B cell (primary cell): Measurements from ENCODE around the gene UTP15. TPM values are rescaled to one million over a fixed set of nuclear protein-coding genes. Genes with fewer than 3 reads are reported as not detected.
A peak's percentile ranks its signal among the peaks of the same experiment; 100 is the strongest.

ENCODE experiments used
- ATAC-seq: fragments of 200-7000 bp; cut with Tn5 transposase; one replicate; pipeline ENCODE4 v1.10.0; 2021; ENCODE audit warnings: low read depth, mild to moderate bottlenecking, moderate number of reproducible peaks, moderate library complexity
- CTCF ChIA-PET: fragments of 350-600 bp; sonication (Branson Sonifier 250); formaldehyde crosslinking; loops from one replicate; lab custom pipeline; 2021; ENCODE audit warnings: antibody characterized with exemption, inconsistent platforms; lab: Charles Lee
- POLR2A ChIA-PET: fragments of 350-600 bp; sonication (Branson Sonifier 250); formaldehyde crosslinking; loops from one replicate; lab custom pipeline; 2021; ENCODE audit warnings: antibody characterized with exemption; lab: Charles Lee
- DNase-seq: peaks from one replicate; pipeline ENCODE4 v3.0.0; 2013
- H2AFZ ChIP-seq: 2 replicates; pipeline ENCODE4 v1.6.1; 2012; ENCODE audit warnings: mild to moderate bottlenecking, low read depth, low read length; ENCODE audit not compliant: insufficient read depth, poor library complexity, severe bottlenecking
- H3K27ac ChIP-seq, 2 donors: 1 replicate in 1 of 2; 2 replicates in 1 of 2; pipeline ENCODE4 v1.5.1; 2012 to 2013; ENCODE audit warnings: low read length in 2 of 2, mild to moderate bottlenecking in 2 of 2, moderate library complexity in 1 of 2
- H3K27me3 ChIP-seq, 4 experiments: fragments of 200-600 bp in 1 of 4; sonication (generic) in 1 of 4; replicated peaks in 1 of 4; 1 replicate in 2 of 4; 2 replicates in 2 of 4; pipeline versions ENCODE4 v1.6.1 to v1.7.0; 2013 to 2016; ENCODE audit warnings: low read length in 3 of 4, mild to moderate bottlenecking in 2 of 4, mixed read lengths in 1 of 4, moderate library complexity in 1 of 4; ENCODE audit not compliant: insufficient read depth in 4 of 4, control insufficient read depth in 3 of 4; ENCODE audit errors: control extremely low read depth in 1 of 4
- H3K36me3 ChIP-seq, 2 experiments: replicated peaks in 1 of 2; 1 replicate in 1 of 2; 2 replicates in 1 of 2; pipeline versions ENCODE4 v1.6.1 to v1.7.1; 2013; ENCODE audit warnings: low read length in 1 of 2; ENCODE audit not compliant: insufficient read depth in 2 of 2, control insufficient read depth in 1 of 2; ENCODE audit errors: control extremely low read depth in 1 of 2, extremely low read depth in 1 of 2
- H3K4me1 ChIP-seq, 2 donors: fragments of 200-600 bp in 1 of 2; sonication (generic) in 1 of 2; 1 replicate in 1 of 2; 2 replicates in 1 of 2; pipeline versions ENCODE4 v1.5.1 to v1.6.1; 2013 to 2017; ENCODE audit warnings: low read length in 2 of 2; ENCODE audit not compliant: control insufficient read depth in 2 of 2, insufficient read depth in 2 of 2
- H3K4me2 ChIP-seq: replicated peaks from 2 replicates; pipeline ENCODE3; 2012; ENCODE audit warnings: mild to moderate bottlenecking, low read depth, low read length; ENCODE audit not compliant: poor library complexity, severe bottlenecking
- H3K4me3 ChIP-seq, 5 experiments: fragments of 200-600 bp in 1 of 5; sonication (generic) in 1 of 5; 1 replicate in 3 of 5; 2 replicates in 2 of 5; pipeline versions ENCODE4 v1.5.1 to v1.7.0; 2011 to 2016; ENCODE audit warnings: low read length in 4 of 5, mild to moderate bottlenecking in 4 of 5, low read depth in 2 of 5, control low read depth in 1 of 5, moderate library complexity in 1 of 5; ENCODE audit not compliant: insufficient read depth in 1 of 5; ENCODE audit errors: control extremely low read depth in 1 of 5, extremely low read depth in 1 of 5
- H3K79me2 ChIP-seq: fragments of 200-600 bp; sonication (generic); one replicate; pipeline ENCODE4 v1.6.0; 2016; ENCODE audit warnings: low read length; ENCODE audit not compliant: control insufficient read depth, insufficient read depth
- H3K9ac ChIP-seq: fragments of 200-600 bp; sonication (generic); 2 replicates; pipeline ENCODE4 v1.6.1; 2017; ENCODE audit warnings: mild to moderate bottlenecking, low read length, moderate library complexity
- H3K9me3 ChIP-seq, 3 donors: one replicate each; pipeline versions ENCODE4 v1.6.1 to v1.7.1; 2013; ENCODE audit warnings: low read length in 2 of 3; ENCODE audit not compliant: control insufficient read depth in 2 of 3, insufficient read depth in 1 of 3; ENCODE audit errors: control extremely low read depth in 1 of 3
- H4K20me1 ChIP-seq: 2 replicates; pipeline ENCODE4 v1.6.0; 2012; ENCODE audit warnings: mild to moderate bottlenecking, low read length; ENCODE audit not compliant: insufficient read depth, control insufficient read depth, poor library complexity, severe bottlenecking
- H3K27ac Mint-ChIP-seq: one replicate; pipeline ENCODE4 v1.8.0; 2021; ENCODE audit warnings: mixed read lengths
- H3K27me3 Mint-ChIP-seq: one replicate; pipeline ENCODE4 v1.8.0; 2021; ENCODE audit warnings: mixed read lengths
- H3K4me1 Mint-ChIP-seq: one replicate; pipeline ENCODE4 v1.8.0; 2021; ENCODE audit warnings: mixed read lengths
- H3K4me3 Mint-ChIP-seq: one replicate; pipeline ENCODE4 v1.8.0; 2021; ENCODE audit warnings: mixed read lengths
- H3K9me3 Mint-ChIP-seq: one replicate; pipeline ENCODE4 v1.8.0; 2022; ENCODE audit warnings: mixed read lengths; ENCODE audit not compliant: insufficient read depth
- CTCF ChIP-seq: fragments of 200-600 bp; IDR thresholded peaks from one replicate; pipeline ENCODE4 v1.8.0; 2022; ENCODE audit warnings: antibody characterized with exemption, mild to moderate bottlenecking
- EZH2 ChIP-seq: IDR thresholded peaks from 2 replicates; pipeline ENCODE4 v1.6.1; 2012; ENCODE audit warnings: borderline replicate concordance, low read depth, mild to moderate bottlenecking, moderate library complexity, low read length; ENCODE audit not compliant: insufficient read depth, poor library complexity, severe bottlenecking
- WGBS: methylation state at CpG from one replicate; pipeline ENCODE4 v1.1.5; 2013; ENCODE audit warnings: missing lambda C conversion rate; ENCODE audit not compliant: insufficient coverage; 5-methylcytosine and 5-hydroxymethylcytosine counted together
- intact Hi-C: fragments of 100-400 bp; cut with micrococcal nuclease; formaldehyde crosslinking; loops from one replicate; pipeline ENCODE4 v1.10.0; 2022
- polyA plus RNA-seq: library from polyadenylated mRNA; depleted of rRNA; stranded (reverse); fragments of >200 nt; gene quantifications from 2 replicates; pipeline ENCODE4 v1.2.3, GENCODE V29; 2012
- total RNA-seq, 2 donors: library from RNA; stranded (reverse); fragments of 120-200 nt in 1 of 2; gene quantifications; 1 replicate in 1 of 2; 2 replicates in 1 of 2; pipeline versions ENCODE4 v1.2.3 to v1.2.4, GENCODE V29; 2013 to 2022

Gene UTP15
- total and polyA plus RNA-seq, 2 donors (not counting 1 experiment from before 2014, with no cell fraction given): 17.1 to 25.3 TPM

DNA sequence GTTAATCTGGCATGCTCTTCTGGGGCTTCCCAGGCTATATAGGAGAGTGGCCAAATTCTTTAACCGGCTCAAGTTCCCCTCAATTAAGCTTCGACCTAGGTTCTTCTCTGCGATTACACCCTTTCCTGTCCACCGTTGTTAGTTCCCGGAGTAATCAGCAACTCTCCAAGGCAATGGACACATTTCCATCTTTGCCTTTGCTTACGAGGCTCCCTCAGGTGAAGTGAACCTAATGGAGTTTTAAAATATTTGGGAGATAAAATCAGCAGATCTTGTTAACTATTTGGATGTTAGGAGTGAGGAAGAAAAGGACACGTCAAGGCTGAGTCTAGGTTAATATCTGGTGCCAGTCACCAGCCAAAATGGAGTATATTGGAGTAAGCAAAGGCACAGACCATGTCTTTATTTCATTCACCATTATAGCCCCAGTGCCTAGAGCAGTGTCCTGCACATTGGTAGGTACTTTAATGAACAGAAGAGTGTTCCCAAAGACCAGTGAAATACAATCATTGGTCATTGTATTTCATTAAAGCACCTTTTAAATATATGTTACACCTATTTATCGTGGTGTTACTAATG is 515 bp downstream of the UTP15 start:
- H3K4me2 ChIP-seq: peak overlapping the region; percentile 92
- TF ChIP-seq CTCF (no peak), EZH2 (no peak)
- CTCF ChIA-PET: interaction anchor here (0.9 to 2.3 kb wide), 2 partner anchors 25 to 46 kb away, joined by 3 to 6 read pairs; no protein-coding TSS in a partner anchor
- peak overlapping the region; percentile 77 to 97 (median 92) for H3K4me3 ChIP-seq
- DNase-seq (no peak), ATAC-seq (no peak)
- Mint-ChIP-seq H3K4me1 (peaks cover 36% of the 10 kb centered on the region), H3K9me3 (no peaks in the 10 kb centered on the region), H3K27ac (peak overlapping the region; percentile 97), H3K27me3 (no peaks in the 10 kb centered on the region), H3K4me3 (peak overlapping the region; percentile 88)
- H3K27ac ChIP-seq: peak overlapping the region; percentile 92 to 97
- H3K9ac ChIP-seq: peak overlapping the region; percentile 90
- peaks cover 18 to 23% of the 10 kb centered on the region in 2 donors for H3K4me1 ChIP-seq
- 0% methylated on average over 6 of the region's 8 CpGs for WGBS
- intact Hi-C loops: loop anchor here (1.0 to 10.0 kb wide), 8 partner anchors 30 to 1949 kb away; partner anchors contain the start of genes BTF3, CERT1, ENC1 and GFM2
- no peaks in the 10 kb centered on the region for H3K9me3 ChIP-seq
- POLR2A ChIA-PET: interaction anchor here (1.4 kb wide), 1 partner anchor 12 kb away, joined by 4 read pairs; no protein-coding TSS in a partner anchor
- H4K20me1 ChIP-seq: no peaks in the 10 kb centered on the region
- H3K36me3 ChIP-seq: peaks cover 5 to 15% of the 10 kb centered on the region in 2 experiments
- H3K27me3 ChIP-seq: no peaks in the 10 kb centered on the region
- H2AFZ ChIP-seq: peak overlapping the region; percentile 96
- H3K79me2 ChIP-seq: peaks cover 51% of the 10 kb centered on the region
